ENCODE results near the gene SV2B.

The SV2B gene

GRCh38 chr15:91133511-91133910, 33.5 kb downstream of the SV2B start:
- Histone ChIP-seq H3K4me1 (ENCODE audit: control insufficient read depth, insufficient read depth, low read length) (no peaks in the 10 kb centered on the region), H3K27ac (ENCODE audit: extremely low read depth, low read depth, low read length) (no peak overlapping the region), H3K4me3 (ENCODE audit: low read depth, low read length) (no peak overlapping the region), H3K36me3 (ENCODE audit: control insufficient read depth in 2 of 2, insufficient read depth in 1 of 2, low read length in 2 of 2) (no peaks in the 10 kb centered on the region), H3K9me3 (ENCODE audit: control insufficient read depth, insufficient read depth, low read depth, low read length) (no peaks in the 10 kb centered on the region)
- ChIA-PET CTCF (interaction anchor here (0.8 to 1.2 kb wide), 3 partner anchors 11 to 139 kb away, joined by 3 to 6 read pairs (median 5); no protein-coding TSS in a partner anchor), POLR2A (no interaction called here)
- TF ChIP-seq ZNF830 (tag by site-specific recombination; IDR thresholded peaks at IDR 0.05; ENCODE audit: low read depth) (no peak), AEBP2 (tag by site-specific recombination; IDR thresholded peaks at IDR 0.05; ENCODE audit: borderline replicate concordance) (no peak), ZNF354C (tag by site-specific recombination; IDR thresholded peaks at IDR 0.05; ENCODE audit: borderline replicate concordance, low read depth) (no peak), ZNF169 (tag by site-specific recombination; IDR thresholded peaks at IDR 0.05) (no peak), PRDM1 (tag by site-specific recombination; IDR thresholded peaks at IDR 0.05) (no peak), ZNF555 (tag by site-specific recombination; conservative IDR thresholded peaks at IDR 0.05) (no peak), PBX3 (CRISPR knock-in tag; IDR thresholded peaks at IDR 0.05) (no peak), SP3 (tag by site-specific recombination; IDR thresholded peaks at IDR 0.05) (no peak), ZNF2 (tag by site-specific recombination; IDR thresholded peaks at IDR 0.05) (no peak), ZNF341 (tag by site-specific recombination; IDR thresholded peaks at IDR 0.05; ENCODE audit: low read depth) (no peak), ZNF624 (tag by site-specific recombination; IDR thresholded peaks at IDR 0.05) (no peak)

- POLR2A ChIA-PET = no interaction called here
- CTCF ChIA-PET = interaction anchor here (0.6 to 1.1 kb wide), 2 partner anchors 80 to 718 kb away, joined by 3 read pairs; partner anchors contain the start of gene SLCO3A1
- no peaks in the 10 kb centered on the region for H3K4me1 ChIP-seq (ENCODE audit: control insufficient read depth, insufficient read depth, low read length)
- H3K36me3 ChIP-seq (ENCODE audit: control insufficient read depth in 2 of 2, insufficient read depth in 1 of 2, low read length in 2 of 2) = no peaks in the 10 kb centered on the region
- H3K27ac ChIP-seq (ENCODE audit: extremely low read depth, low read depth, low read length) = no peak overlapping the region
- H3K4me3 ChIP-seq (ENCODE audit: low read depth, low read length) = no peak overlapping the region
- H3K9me3 ChIP-seq (ENCODE audit: control insufficient read depth, insufficient read depth, low read depth, low read length) = no peaks in the 10 kb centered on the region
- no peak for TF ChIP-seq ZNF302 (tag by site-specific recombination; IDR thresholded peaks at IDR 0.05; ENCODE audit: low read depth)
- no peak for TF ChIP-seq GLI4 (tag by site-specific recombination; IDR thresholded peaks at IDR 0.05)
- no peak for TF ChIP-seq ZNF416 (tag by site-specific recombination; IDR thresholded peaks at IDR 0.05)
- TF ChIP-seq YY1 (tag by site-specific recombination; IDR thresholded peaks at IDR 0.05) = no peak
- no peak for TF ChIP-seq KLF17 (tag by site-specific recombination; IDR thresholded peaks at IDR 0.05)
- TF ChIP-seq ZNF747 (tag by site-specific recombination; IDR thresholded peaks at IDR 0.05) = no peak
- no peak for TF ChIP-seq ZNF2 (tag by site-specific recombination; IDR thresholded peaks at IDR 0.05)
- TF ChIP-seq ZSCAN23 (tag by site-specific recombination; IDR thresholded peaks at IDR 0.05) = no peak
- no peak for TF ChIP-seq EGR2 (tag by site-specific recombination; IDR thresholded peaks at IDR 0.05; ENCODE audit: low read depth)
- no peak for TF ChIP-seq ZNF704 (tag by site-specific recombination; IDR thresholded peaks at IDR 0.05)
- TF ChIP-seq ZNF629 (tag by site-specific recombination; IDR thresholded peaks at IDR 0.05) = no peak
- no peak for TF ChIP-seq ZNF610 (tag by site-specific recombination; IDR thresholded peaks at IDR 0.05; ENCODE audit: borderline replicate concordance)
- TF ChIP-seq TSHZ1 (tag by site-specific recombination; IDR thresholded peaks at IDR 0.05; ENCODE audit: borderline replicate concordance) = no peak
Observed at GRCh38 chr15:91135201-91136130, 35.4 kb downstream of the SV2B start.
